ENCODE data around the gene TNS3. TPM values are rescaled to one million over a fixed set of nuclear protein-coding genes. Genes with fewer than 3 reads are reported as not detected.

The TNS3 gene
- total and polyA plus RNA-seq, 2 of the 13 experiments (the other 11 are each of a cell fraction or from before 2014, with no cell fraction given), result 52.9 to 55.7 TPM

GRCh38 chr7:47571331-47572093, 10.4 kb downstream of the TNS3 start (continued):
- TF ChIP-seq ZNF503 (CRISPR knock-in tag; IDR thresholded peaks at IDR 0.05), result peak; percentile 28; the same call in 1 of the 2 replicates
- peak; percentile 55; the same call in 1 of the 2 replicates for TF ChIP-seq ZNF274 (CRISPR knock-in tag; IDR thresholded peaks at IDR 0.05)
- no peak for TF ChIP-seq ATM (IDR thresholded peaks at IDR 0.05; ENCODE audit: borderline replicate concordance)
- no peak for TF ChIP-seq HOXA7 (CRISPR knock-in tag; IDR thresholded peaks at IDR 0.05)
- TF ChIP-seq ZBTB1 (CRISPR knock-in tag; IDR thresholded peaks at IDR 0.05; ENCODE audit: borderline replicate concordance), result no peak
- TF ChIP-seq KLF12 (CRISPR knock-in tag; IDR thresholded peaks at IDR 0.05; ENCODE audit: borderline replicate concordance), result no peak
- no peak for TF ChIP-seq ZNF33A (CRISPR knock-in tag; IDR thresholded peaks at IDR 0.05; ENCODE audit: borderline replicate concordance)
- no peak for TF ChIP-seq ELF4 (CRISPR knock-in tag; IDR thresholded peaks at IDR 0.05; ENCODE audit: borderline replicate concordance)
- TF ChIP-seq MXD3 (CRISPR knock-in tag; IDR thresholded peaks at IDR 0.05), result peak; percentile 53; the same call in 1 of the 2 replicates
- TF ChIP-seq ZNF276 (CRISPR knock-in tag; IDR thresholded peaks at IDR 0.05; ENCODE audit: low read depth), result 0 out of 2 replicates have a peak, but pooled peaks have one; percentile 64
- no peak for TF ChIP-seq ZNF597 (CRISPR knock-in tag; IDR thresholded peaks at IDR 0.05)
- peak; percentile 33; the same call in 1 of the 2 replicates for TF ChIP-seq ZNF784 (CRISPR knock-in tag; IDR thresholded peaks at IDR 0.05; ENCODE audit: borderline replicate concordance)
- peak; percentile 61; the same call in 1 of the 2 replicates for TF ChIP-seq FOXJ3 (CRISPR knock-in tag; IDR thresholded peaks at IDR 0.05; ENCODE audit: borderline replicate concordance)
- no peak for TF ChIP-seq EEA1 (CRISPR knock-in tag; IDR thresholded peaks at IDR 0.05; ENCODE audit: borderline replicate concordance)
- no peak for TF ChIP-seq ZNF510 (CRISPR knock-in tag; IDR thresholded peaks at IDR 0.05; ENCODE audit: low read depth)
- no peak for TF ChIP-seq ZNF260 (CRISPR knock-in tag; IDR thresholded peaks at IDR 0.05; ENCODE audit: borderline replicate concordance, low read depth)
- no peak for TF ChIP-seq ZFYVE20 (CRISPR knock-in tag; IDR thresholded peaks at IDR 0.05; ENCODE audit: borderline replicate concordance, low read depth)
- TF ChIP-seq HMGXB4 (CRISPR knock-in tag; IDR thresholded peaks at IDR 0.05; ENCODE audit: borderline replicate concordance in 1 of 2, low read depth in 1 of 2), result peak; percentile 51 to 69; a peak in 1 of 4 replicates
- no peak for TF ChIP-seq CEBPB (IDR thresholded peaks at IDR 0.05; ENCODE audit: borderline replicate concordance, low read depth, low read length)

All from HepG2 (cell line).